GM10847 (cell line): Measurements from ENCODE around the gene AKR7A2.

Source experiments
- POLR2A ChIP-seq: IDR thresholded peaks from 2 replicates; pipeline ENCODE4 v1.6.1; 2011; ENCODE audit not compliant: insufficient read length; ENCODE audit errors: extremely low read depth

Gene AKR7A2

GRCh38 chr1:19333587-19334354 is 21.8 kb upstream of the AKR7A2 start:
- no peak for TF ChIP-seq POLR2A

GRCh38 chr1:19332832-19333231 is 20.9 kb upstream of the AKR7A2 start:
- no peak for TF ChIP-seq POLR2A

- no peak for TF ChIP-seq POLR2A
Observed at GRCh38 chr1:19331262-19331878, 19.4 kb upstream of the AKR7A2 start.

GRCh38 chr1:19330449-19331135 is 18.6 kb upstream of the AKR7A2 start:
- no peak for TF ChIP-seq POLR2A

GRCh38 chr1:19329611-19330010 is 17.7 kb upstream of the AKR7A2 start:
- TF ChIP-seq POLR2A = no peak

- TF ChIP-seq POLR2A = no peak
Observed at GRCh38 chr1:19329188-19329587, 17.2 kb upstream of the AKR7A2 start.

- TF ChIP-seq POLR2A = no peak
Observed at GRCh38 chr1:19328486-19328885, 16.5 kb upstream of the AKR7A2 start.

GRCh38 chr1:19327736-19328135 is 15.8 kb upstream of the AKR7A2 start:
- TF ChIP-seq POLR2A = no peak

GRCh38 chr1:19327301-19327700 is 15.4 kb upstream of the AKR7A2 start:
- no peak for TF ChIP-seq POLR2A

GRCh38 chr1:19326748-19327065 is 14.8 kb upstream of the AKR7A2 start:
- TF ChIP-seq POLR2A = no peak

GRCh38 chr1:19325958-19326747 is 14.2 kb upstream of the AKR7A2 start:
- TF ChIP-seq POLR2A = no peak

GRCh38 chr1:19325368-19325957 is 13.5 kb upstream of the AKR7A2 start:
- TF ChIP-seq POLR2A = no peak

GRCh38 chr1:19324665-19324990 is 12.7 kb upstream of the AKR7A2 start:
- TF ChIP-seq POLR2A = no peak

- TF ChIP-seq POLR2A = no peak
Observed at GRCh38 chr1:19323987-19324664, 12.2 kb upstream of the AKR7A2 start.

GRCh38 chr1:19322481-19322880 is 10.5 kb upstream of the AKR7A2 start:
- TF ChIP-seq POLR2A = no peak
